ENCODE measurements around the gene PRSS48.
A peak's percentile ranks its signal among the peaks of the same experiment; 100 is the strongest.
"Not testable (repeated sequence)": the region's sequence is repeated elsewhere in the genome, so short reads cannot be mapped to it uniquely, and the experiment has no call there.

The PRSS48 gene, protein sequence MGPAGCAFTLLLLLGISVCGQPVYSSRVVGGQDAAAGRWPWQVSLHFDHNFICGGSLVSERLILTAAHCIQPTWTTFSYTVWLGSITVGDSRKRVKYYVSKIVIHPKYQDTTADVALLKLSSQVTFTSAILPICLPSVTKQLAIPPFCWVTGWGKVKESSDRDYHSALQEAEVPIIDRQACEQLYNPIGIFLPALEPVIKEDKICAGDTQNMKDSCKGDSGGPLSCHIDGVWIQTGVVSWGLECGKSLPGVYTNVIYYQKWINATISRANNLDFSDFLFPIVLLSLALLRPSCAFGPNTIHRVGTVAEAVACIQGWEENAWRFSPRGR

GRCh38 chr4:151276787-151277562 lies at the start of gene PRSS48:
TSS of gene PRSS48 (plus strand) at chr4:151277161. CDS start at chr4:151277173, 12 bp downstream.
- DNase-seq: peak; percentile 1

- no peak for DNase-seq
Observed at GRCh38 chr4:151227172-151227571, 49.8 kb upstream of the PRSS48 start.

- DNase-seq: no peak
Observed at GRCh38 chr4:151227731-151228130, 49.2 kb upstream of the PRSS48 start.

DNA sequence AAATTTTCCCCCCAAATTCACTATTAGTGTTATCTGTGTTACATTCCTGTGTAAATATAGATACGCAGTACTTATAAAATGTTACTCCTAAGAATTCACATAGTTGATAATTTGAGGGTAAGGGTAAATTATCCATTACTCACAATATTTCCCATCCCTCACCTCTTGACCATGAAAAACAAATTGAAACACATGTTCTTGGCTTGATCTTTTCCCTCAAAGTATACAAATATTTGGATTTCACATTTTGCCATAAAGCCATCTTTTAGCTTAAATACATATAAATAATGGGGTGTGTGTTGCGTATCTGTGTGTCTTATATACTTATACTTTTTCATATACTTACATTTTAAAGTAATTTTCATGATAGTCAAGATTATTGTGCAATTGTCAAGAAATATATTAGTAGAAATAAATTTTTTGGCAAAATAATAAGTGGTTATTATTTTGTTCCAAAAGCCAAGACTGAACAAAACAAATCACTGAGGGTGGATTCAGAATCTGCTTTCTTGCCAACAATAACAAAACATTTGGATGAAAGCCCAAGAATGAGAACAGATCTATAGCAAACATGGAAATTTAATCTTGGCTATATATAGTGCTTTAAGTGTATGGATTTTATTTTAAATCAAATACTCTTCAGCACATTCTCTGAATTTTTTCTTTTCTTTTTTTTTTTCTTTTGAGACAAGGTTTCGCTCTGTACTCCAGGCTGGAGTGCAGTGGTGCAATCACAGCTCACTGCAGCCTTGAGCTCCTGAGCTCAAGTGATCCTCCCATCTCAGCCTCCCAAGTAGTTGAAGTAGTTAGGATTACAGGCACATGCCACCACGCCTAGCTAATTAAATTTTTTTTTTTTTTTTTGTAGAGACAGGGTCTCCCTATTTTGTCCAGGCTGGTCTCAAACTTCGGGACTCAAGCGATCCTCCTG lies 48.5 kb upstream of the PRSS48 start:
- no peak for DNase-seq

GRCh38 chr4:151231915-151232595 lies 44.9 kb upstream of the PRSS48 start:
- no peak for DNase-seq

DNA sequence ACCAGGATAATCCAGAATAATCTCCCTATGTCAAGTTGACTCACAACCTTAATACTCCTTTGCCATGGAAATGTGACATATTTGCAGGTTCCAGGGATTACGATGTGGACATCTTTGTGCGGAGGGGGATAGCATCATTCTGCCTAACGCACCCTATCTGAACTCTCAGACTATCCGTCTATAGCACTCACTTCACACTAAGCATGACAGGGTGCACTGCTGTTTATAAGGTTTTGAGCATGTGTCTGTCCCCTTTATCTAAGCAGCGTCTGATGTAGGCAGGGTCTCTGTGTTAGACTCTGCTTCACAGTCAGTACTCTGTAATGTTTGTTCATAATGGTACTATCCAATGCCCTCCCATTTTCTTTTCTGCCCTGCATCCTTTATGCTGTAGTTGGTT lies 43.4 kb upstream of the PRSS48 start:
- DNase-seq: no peak

DNA sequence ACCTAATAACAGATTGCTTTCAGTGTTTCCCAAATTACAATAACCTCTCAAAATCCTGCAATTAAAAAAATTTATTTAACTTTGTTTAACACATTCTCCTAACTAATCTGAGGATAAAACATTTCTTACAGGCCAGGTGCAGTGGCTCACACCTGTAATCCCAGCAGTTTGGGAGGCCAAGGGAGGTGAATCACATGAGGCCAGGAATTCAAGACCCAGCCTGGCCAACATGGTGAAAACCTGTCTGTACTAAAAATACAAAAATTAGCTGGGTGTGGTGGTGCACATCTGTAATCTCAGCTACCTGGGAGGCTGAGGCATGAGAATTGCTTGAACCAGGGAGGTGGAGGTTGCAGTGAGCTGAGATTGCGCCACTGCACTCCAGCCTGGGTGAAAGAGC lies 41.6 kb upstream of the PRSS48 start:
- not testable (repeated sequence) for DNase-seq

GRCh38 chr4:151236036-151236435 lies 40.9 kb upstream of the PRSS48 start:
- no peak for DNase-seq

DNA sequence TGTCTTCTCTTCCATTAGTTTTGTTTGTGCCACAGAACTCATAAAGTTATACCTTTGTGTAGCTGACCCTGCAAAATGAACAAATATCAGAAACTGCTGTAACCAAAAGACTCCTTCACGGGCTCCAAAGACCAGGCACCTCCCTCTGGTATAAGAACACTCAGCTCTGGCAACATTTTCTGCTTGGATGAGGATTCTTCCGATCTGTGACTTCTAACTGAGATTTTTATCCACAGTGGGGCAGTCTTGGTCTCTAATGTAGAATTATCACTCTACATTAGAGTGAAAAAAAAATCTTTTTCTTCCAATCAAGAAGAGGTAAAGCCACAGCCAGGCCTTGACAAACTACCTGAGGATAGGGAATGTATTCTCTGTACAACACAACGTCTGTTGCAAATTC lies 38.5 kb upstream of the PRSS48 start:
- DNase-seq: no peak

DNA sequence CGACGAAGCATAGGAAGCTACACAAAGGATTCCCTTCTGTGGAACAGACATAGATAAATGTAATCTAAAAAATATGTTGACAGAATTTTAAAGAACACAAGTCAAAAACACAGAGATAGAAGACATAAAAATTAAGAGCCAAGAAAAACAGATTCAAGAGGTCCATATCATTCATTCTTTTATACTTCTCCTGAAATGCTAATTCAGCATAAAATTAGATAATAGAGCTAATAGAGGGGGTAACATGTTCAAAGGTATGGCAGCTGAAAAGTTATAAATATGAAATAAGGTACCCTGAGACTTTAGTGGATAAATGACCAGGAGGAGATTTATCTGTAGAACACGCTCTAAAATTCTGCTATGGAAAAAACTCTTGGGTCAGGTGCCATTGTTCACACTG lies 37.4 kb upstream of the PRSS48 start:
- DNase-seq: no peak

DNA sequence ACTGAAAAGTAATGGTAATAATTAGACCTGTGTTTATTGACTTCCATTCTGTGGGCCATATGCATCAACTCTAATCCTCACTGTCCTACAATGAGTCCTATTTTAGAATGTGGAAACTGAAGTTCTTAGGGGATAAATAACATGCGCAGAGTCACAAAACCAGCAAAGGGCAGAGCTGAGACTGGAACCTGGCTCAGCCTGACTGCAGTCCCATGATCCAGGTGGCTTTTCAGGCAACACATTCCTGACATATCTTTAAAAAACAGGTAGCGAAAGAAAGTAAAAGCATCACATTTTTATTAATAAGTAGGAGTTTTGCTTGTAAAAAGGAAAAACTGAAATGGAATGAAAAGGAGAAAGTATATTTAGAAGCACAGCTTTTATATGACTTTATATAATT lies 34.7 kb upstream of the PRSS48 start:
- no peak for DNase-seq

GRCh38 chr4:151246742-151247141 lies 30.2 kb upstream of the PRSS48 start:
- no peak for DNase-seq

DNA sequence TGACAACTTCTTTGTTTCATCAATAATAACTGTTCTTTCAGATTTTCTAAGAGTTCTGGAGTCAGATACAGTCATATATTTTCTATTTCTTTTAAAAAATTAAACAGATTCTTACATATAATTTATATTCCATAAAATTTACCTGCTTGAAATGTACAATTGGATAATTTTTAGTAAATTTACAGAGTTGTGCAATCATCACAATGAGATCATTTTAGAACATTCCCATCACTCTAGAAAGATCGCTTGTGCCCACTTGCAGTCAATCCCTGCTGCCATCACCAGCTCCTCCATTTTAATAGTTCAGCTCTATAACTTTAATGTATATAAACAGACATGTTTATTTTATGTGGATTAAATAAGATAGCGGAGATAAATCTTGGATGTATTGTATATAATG lies 29.6 kb upstream of the PRSS48 start:
- no peak for DNase-seq

GRCh38 chr4:151248519-151248918 lies 28.4 kb upstream of the PRSS48 start:
- DNase-seq: no peak

GRCh38 chr4:151250706-151251105 lies 26.3 kb upstream of the PRSS48 start:
- no peak for DNase-seq

GRCh38 chr4:151251603-151252304 lies 25.2 kb upstream of the PRSS48 start:
- DNase-seq: no peak

DNA sequence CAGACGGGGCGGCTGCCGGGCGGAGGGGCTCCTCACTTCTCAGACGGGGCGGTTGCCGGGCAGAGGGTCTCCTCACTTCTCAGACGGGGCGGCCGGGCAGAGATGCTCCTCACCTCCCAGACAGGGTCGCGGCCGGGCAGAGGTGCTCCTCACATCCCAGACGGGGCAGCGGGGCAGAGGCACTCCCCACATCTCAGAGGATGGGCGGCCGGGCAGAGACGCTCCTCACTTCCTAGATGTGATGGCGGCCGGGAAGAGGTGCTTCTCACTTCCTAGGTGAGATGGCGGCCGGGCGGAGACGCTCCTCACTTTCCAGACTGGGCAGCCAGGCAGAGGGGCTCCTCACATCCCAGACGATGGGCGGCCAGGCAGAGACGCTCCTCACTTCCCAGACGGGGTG lies 21.7 kb upstream of the PRSS48 start:
- DNase-seq: not testable (repeated sequence)

GRCh38 chr4:151255680-151256079 lies 21.3 kb upstream of the PRSS48 start:
- not testable (repeated sequence) for DNase-seq

DNA sequence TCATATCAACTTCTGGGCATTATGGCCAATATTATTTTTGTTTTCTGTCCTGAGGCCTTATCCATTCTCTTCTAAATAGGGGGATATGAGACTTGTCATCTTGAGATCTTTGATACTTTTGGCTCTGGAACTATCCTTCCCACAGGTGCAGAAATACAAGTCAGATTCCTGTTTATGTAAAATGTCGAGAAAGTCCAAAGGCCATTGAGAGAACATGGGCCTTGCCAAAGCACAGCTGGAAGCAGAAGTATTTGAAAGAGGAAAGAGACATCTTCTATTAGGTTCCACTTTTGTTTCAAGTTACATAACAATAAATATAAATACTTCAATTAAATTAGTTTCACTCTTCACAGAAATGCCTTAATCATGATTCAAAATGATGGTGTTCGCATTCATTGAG lies 20.8 kb upstream of the PRSS48 start:
- no peak for DNase-seq

DNA sequence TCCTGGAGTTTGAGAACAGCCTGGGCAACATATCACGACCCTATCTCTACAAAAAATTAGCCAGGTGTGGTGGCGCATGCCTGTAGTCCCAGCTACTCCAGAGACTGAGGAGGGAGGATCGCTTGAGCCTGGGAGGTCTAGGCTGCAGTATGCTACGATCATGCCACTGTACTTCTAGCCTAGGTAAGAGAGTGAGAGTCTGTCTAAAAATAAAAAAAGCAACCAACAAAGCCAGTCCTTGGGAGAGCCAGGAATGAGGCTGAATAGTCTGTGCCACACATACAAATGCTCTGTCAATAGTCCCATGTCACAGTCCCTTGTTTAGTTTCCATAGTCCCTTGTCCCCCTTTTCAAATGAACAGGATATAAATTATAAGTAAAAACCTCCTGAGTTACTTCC lies 19.3 kb upstream of the PRSS48 start:
- no peak for DNase-seq

DNA sequence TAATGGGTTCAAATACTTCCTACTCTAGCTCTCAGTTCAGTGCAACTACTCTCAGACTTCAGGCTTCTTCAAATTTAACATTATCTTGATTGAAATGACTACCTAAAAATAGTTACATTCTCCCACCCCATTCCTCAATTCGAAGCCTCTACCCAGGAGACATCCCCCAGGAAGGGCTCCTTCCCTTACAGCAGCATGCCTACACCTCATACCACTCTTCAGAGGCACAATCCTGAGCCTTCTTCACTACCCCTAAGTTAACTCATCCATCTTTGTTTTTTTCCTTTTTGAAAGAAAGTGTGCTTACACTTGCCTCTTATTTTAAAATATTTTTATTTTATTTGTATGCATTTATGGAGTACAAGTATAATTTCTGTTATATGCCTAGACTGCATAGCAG lies 17.2 kb upstream of the PRSS48 start:
- DNase-seq: no peak

GRCh38 chr4:151260526-151260925 lies 16.4 kb upstream of the PRSS48 start:
- no peak for DNase-seq

All from NK-92 treated with Interleukin-12 subunit alpha and Interleukin-12 subunit beta, amount 100 ng/mL, for 24 hours (cell line).